ENCODE data around the gene DENR. TPM values are rescaled to one million over a fixed set of nuclear protein-coding genes. Genes with fewer than 3 reads are reported as not detected.
"Not testable (repeated sequence)": the region's sequence is repeated elsewhere in the genome, so short reads cannot be mapped to it uniquely, and the experiment has no call there.

DENR gene
- total RNA-seq, 2 donors from 2014 or later: 16.4 to 37.2 TPM

DNA sequence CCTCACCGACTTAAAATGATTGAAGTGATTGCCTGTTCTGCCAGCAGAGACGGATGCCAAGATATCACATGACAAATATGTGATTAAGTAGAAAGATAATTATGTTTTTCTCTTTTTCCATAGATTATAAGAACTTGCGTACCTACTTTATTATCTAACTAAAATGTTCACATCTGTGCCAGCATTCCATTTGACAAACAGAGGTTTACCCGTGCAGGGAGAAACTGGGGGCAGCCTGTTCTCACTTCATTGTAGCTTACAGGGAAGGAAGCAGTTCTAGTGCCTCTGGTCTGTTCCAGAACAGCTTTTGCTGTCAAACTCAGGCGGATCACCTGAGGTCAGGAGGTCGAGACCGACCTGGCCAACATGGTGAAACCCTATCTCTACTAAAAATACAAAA, 51.3 kb downstream of the DENR start:
- Histone ChIP-seq H3K27me3 (replicated peaks; ENCODE audit: insufficient read depth) (no peaks in the 10 kb centered on the region), H3K9me3 (no peaks in the 10 kb centered on the region), H3K4me3 (no peak overlapping the region), H3K36me3 (no peaks in the 10 kb centered on the region), H3K27ac (no peak overlapping the region), H3K4me1 (ENCODE audit: control insufficient read depth in 1 of 2, low read depth in 2 of 2) (no peaks in the 10 kb centered on the region)
- TF ChIP-seq, protein P1, sequence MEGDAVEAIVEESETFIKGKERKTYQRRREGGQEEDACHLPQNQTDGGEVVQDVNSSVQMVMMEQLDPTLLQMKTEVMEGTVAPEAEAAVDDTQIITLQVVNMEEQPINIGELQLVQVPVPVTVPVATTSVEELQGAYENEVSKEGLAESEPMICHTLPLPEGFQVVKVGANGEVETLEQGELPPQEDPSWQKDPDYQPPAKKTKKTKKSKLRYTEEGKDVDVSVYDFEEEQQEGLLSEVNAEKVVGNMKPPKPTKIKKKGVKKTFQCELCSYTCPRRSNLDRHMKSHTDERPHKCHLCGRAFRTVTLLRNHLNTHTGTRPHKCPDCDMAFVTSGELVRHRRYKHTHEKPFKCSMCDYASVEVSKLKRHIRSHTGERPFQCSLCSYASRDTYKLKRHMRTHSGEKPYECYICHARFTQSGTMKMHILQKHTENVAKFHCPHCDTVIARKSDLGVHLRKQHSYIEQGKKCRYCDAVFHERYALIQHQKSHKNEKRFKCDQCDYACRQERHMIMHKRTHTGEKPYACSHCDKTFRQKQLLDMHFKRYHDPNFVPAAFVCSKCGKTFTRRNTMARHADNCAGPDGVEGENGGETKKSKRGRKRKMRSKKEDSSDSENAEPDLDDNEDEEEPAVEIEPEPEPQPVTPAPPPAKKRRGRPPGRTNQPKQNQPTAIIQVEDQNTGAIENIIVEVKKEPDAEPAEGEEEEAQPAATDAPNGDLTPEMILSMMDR (IDR thresholded peaks at IDR 0.05): no peak
- DNase-seq (ENCODE audit: low spot score) (no peak), ATAC-seq (ENCODE audit: insufficient number of reproducible peaks, low FRiP score, low read depth) (no peak)

DNA sequence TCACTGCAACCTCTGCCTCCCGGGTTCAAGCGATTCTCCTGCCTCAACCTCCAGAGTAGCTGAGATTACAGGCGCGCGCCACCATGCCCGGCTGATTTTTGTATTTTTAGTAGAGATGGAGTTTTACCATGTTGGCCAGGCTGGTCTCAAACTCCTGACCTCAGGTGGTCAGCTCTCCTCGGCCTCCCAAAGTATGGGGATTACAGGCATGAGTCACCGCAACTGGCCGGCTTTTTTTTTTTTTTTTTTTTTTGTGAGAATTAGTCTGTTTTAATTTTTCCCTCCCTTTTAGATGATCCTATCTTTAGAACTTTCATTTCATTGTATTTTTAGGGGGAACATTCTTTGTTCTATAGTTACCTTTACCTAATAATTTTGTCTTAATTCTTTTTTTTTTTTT, 52.3 kb downstream of the DENR start:
- DNase-seq (ENCODE audit: low spot score); H3K4me1 ChIP-seq (ENCODE audit: control insufficient read depth in 1 of 2, low read depth in 2 of 2); H3K9me3 ChIP-seq; H3K27ac ChIP-seq; H3K36me3 ChIP-seq; H3K27me3 ChIP-seq (replicated peaks; ENCODE audit: insufficient read depth); ATAC-seq (ENCODE audit: insufficient number of reproducible peaks, low FRiP score, low read depth); H3K4me3 ChIP-seq: not testable (repeated sequence)

DNA sequence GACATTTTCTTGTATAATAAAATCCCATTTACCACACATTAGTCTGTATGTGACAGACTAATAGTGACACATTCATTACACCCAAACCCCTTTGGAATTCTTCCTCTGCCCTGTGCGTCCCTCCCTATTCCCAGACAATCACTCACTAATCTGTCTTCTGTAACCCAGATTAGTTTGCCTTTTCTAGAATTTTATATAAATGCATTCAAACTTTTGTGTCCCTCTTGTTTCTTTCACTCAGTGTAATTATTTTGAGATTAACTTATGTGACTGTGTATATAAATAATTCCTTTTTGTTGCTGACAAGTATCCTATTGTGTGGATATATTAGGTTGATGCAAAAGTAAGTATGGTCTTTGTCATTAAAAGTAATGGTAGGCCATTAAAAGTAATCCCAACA, 55.0 kb downstream of the DENR start:
- H3K4me3 ChIP-seq: no peak overlapping the region
- no peak for DNase-seq (ENCODE audit: low spot score)
- TF ChIP-seq, protein P1 (IDR thresholded peaks at IDR 0.05): no peak
- no peak for ATAC-seq (ENCODE audit: insufficient number of reproducible peaks, low FRiP score, low read depth)
- no peak overlapping the region for H3K27ac ChIP-seq
- H3K27me3 ChIP-seq (replicated peaks; ENCODE audit: insufficient read depth): no peaks in the 10 kb centered on the region
- H3K36me3 ChIP-seq: no peaks in the 10 kb centered on the region
- H3K9me3 ChIP-seq: no peaks in the 10 kb centered on the region
- H3K4me1 ChIP-seq (ENCODE audit: control insufficient read depth in 1 of 2, low read depth in 2 of 2): no peaks in the 10 kb centered on the region

DNA sequence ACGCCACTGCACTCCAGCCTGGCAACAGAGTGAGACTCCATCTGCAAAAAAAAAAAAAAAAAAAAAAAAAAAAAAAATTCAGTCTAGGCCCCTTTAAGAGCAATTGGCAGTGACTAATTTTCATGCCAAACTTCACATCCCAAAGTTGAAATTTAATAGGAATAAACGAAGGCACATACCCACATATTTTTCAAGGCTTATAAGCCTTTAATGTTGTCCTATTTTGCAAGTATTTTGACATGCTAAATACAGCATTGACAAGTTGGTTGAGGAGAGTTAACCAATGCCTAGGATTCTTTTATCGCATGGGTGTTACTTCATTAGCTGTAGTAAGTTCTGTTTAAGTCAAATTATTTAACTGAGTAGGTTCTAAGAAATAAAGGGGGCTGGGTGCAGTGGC, 59.2 kb downstream of the DENR start:
- no peak for ATAC-seq (ENCODE audit: insufficient number of reproducible peaks, low FRiP score, low read depth)
- H3K9me3 ChIP-seq: no peaks in the 10 kb centered on the region
- H3K27ac ChIP-seq: no peak overlapping the region
- H3K4me3 ChIP-seq: no peak overlapping the region
- H3K36me3 ChIP-seq: no peaks in the 10 kb centered on the region
- DNase-seq (ENCODE audit: low spot score): no peak
- H3K27me3 ChIP-seq (replicated peaks; ENCODE audit: insufficient read depth): no peaks in the 10 kb centered on the region
- H3K4me1 ChIP-seq (ENCODE audit: control insufficient read depth in 1 of 2, low read depth in 2 of 2): no peaks in the 10 kb centered on the region
- TF ChIP-seq, protein P1 (IDR thresholded peaks at IDR 0.05): no peak

DNA sequence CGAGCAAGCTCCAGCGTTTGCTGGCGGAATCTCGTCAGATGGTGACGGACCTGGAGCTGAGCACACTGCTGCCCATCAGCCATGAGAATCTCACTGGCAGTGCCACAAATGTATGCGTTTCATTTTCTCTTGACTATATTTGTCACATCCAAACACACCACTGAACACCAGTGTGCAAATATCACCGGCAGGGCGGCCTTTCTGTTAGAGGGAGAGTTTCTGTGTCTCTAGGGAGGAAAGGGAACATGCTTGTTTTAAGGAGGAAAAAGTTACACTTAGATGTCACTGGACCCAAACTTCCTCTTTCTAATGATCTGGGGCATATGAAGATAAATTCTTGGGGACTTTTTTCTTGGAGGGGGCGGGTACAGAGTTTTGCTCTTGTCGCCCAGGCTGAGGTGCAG, 60.7 kb downstream of the DENR start:
- no peak for ATAC-seq (ENCODE audit: insufficient number of reproducible peaks, low FRiP score, low read depth)
- Histone ChIP-seq H3K9me3 (no peaks in the 10 kb centered on the region), H3K36me3 (no peaks in the 10 kb centered on the region), H3K4me1 (ENCODE audit: control insufficient read depth in 1 of 2, low read depth in 2 of 2) (no peaks in the 10 kb centered on the region), H3K27me3 (replicated peaks; ENCODE audit: insufficient read depth) (no peaks in the 10 kb centered on the region), H3K4me3 (no peak overlapping the region), H3K27ac (no peak overlapping the region)
- no peak for DNase-seq (ENCODE audit: low spot score)
- TF ChIP-seq, protein P1 (IDR thresholded peaks at IDR 0.05): no peak

DNA sequence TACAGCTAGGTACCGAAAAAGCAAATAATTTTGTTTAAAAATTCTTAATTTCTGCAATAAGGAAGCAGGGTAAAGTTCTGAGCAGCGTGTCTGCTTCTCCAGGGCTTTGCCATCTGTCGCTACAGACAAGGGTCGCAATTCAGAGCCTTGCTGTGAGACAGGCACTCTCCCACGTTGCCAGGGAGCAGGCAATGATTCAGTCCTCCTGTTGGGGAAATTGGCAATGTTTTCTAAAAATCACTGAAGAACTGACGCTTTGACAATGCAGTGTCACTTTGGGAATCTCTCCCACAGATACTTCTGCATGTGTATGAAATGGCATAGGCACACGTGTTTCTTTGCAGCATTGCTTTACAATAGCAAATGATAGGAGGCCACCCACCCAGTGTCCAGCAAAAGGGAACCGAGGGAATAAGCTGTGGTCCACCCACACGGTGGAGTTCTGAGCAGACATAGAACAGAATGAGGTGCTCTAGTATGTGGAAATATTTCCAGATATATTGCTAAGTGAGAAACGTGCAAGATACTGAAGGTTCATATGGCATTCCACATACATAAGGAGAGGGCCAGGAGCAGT, 66.7 kb downstream of the DENR start:
- Histone ChIP-seq H3K36me3 (no peaks in the 10 kb centered on the region), H3K9me3 (no peaks in the 10 kb centered on the region), H3K4me3 (no peak overlapping the region), H3K27me3 (replicated peaks; ENCODE audit: insufficient read depth) (no peaks in the 10 kb centered on the region), H3K4me1 (ENCODE audit: control insufficient read depth in 1 of 2, low read depth in 2 of 2) (no peaks in the 10 kb centered on the region), H3K27ac (no peak overlapping the region)
- TF ChIP-seq, protein P1 (IDR thresholded peaks at IDR 0.05): no peak
- DNase-seq (ENCODE audit: low spot score): no peak
- no peak for ATAC-seq (ENCODE audit: insufficient number of reproducible peaks, low FRiP score, low read depth)

Measured in thoracic aorta (tissue), 2 donors.